Cardiac muscle cell (in vitro differentiated cells and primary cell): ENCODE results near the gene GPR39. TPM values are rescaled to one million over a fixed set of nuclear protein-coding genes. Genes with fewer than 3 reads are reported as not detected.

Source experiments
- DNase-seq, 2 donors: peaks; one replicate each; pipeline versions ENCODE4 v3.0.0 to v3.0.0-alpha.2; 2010 to 2017; ENCODE audit warnings: low read depth in 1 of 2, low spot score in 1 of 2
- H3K27ac ChIP-seq: fragments of 200-600 bp; sonication (generic); 2 replicates; pipeline ENCODE4 v1.5.1; 2016
- H3K27me3 ChIP-seq: fragments of 200-600 bp; sonication (generic); 2 replicates; pipeline ENCODE4 v1.6.0; 2016; ENCODE audit warnings: control low read depth
- H3K36me3 ChIP-seq: fragments of 200-600 bp; sonication (generic); 2 replicates; pipeline ENCODE4 v1.5.1; 2016; ENCODE audit warnings: control low read depth
- H3K4me1 ChIP-seq: fragments of 200-600 bp; sonication (generic); 2 replicates; pipeline ENCODE4 v1.8.1; 2017; ENCODE audit warnings: low read depth, mild to moderate bottlenecking, mixed run types
- H3K4me3 ChIP-seq: fragments of 200-600 bp; sonication (generic); 2 replicates; pipeline ENCODE4 v1.5.1; 2016; ENCODE audit warnings: mild to moderate bottlenecking
- H3K9me3 ChIP-seq: fragments of 200-600 bp; sonication (generic); 2 replicates; pipeline ENCODE4 v1.5.1; 2017; ENCODE audit warnings: low read depth, mild to moderate bottlenecking, control low read depth
- CTCF ChIP-seq: IDR thresholded peaks from 2 replicates; pipeline ENCODE4 v1.5.1; 2012; ENCODE audit warnings: low read depth, mild to moderate bottlenecking, low read length
- polyA plus RNA-seq: library from polyadenylated mRNA; unstranded; fragments of >200 nt; fragmentation: Nextera tagmentation; extraction: Ambion mirVana; gene quantifications from 2 replicates; pipeline ENCODE4 v1.2.1, GENCODE V29; 2016
- total RNA-seq: library from RNA; depleted of rRNA; stranded (reverse); fragments of >200 nt; gene quantifications from 2 replicates; pipeline ENCODE4 v1.2.3, GENCODE V29; 2016

Gene GPR39
- total RNA-seq, result 7.3 and 10.9 TPM in 2 replicates
- 4.0 and 7.7 TPM in 2 replicates for polyA plus RNA-seq

- no peaks in the 10 kb centered on the region for H3K4me1 ChIP-seq
- no peaks in the 10 kb centered on the region for H3K27me3 ChIP-seq
- no peak for DNase-seq
- H3K4me3 ChIP-seq, result peak within 1 kb of the TSS; percentile 48
- no peaks in the 10 kb centered on the region for H3K9me3 ChIP-seq
- H3K36me3 ChIP-seq, result no peaks in the 10 kb centered on the region
- peak; percentile 11 for TF ChIP-seq CTCF
- H3K27ac ChIP-seq, result peak within 1 kb of the TSS; percentile 87
Observed at GRCh38 chr2:132416723-132417395, at the start of gene GPR39. TSS of gene GPR39 (plus strand) at chr2:132416805.

GRCh38 chr2:132368191-132368590, 48.4 kb upstream of the GPR39 start:
- H3K9me3 ChIP-seq, result no peaks in the 10 kb centered on the region
- H3K4me3 ChIP-seq, result no peak overlapping the region
- TF ChIP-seq CTCF, result no peak
- no peak overlapping the region for H3K27ac ChIP-seq
- no peaks in the 10 kb centered on the region for H3K4me1 ChIP-seq
- no peaks in the 10 kb centered on the region for H3K36me3 ChIP-seq
- H3K27me3 ChIP-seq, result no peaks in the 10 kb centered on the region
- no peak for DNase-seq

- Histone ChIP-seq H3K4me3 (no peak overlapping the region), H3K27ac (no peak overlapping the region), H3K9me3 (no peaks in the 10 kb centered on the region), H3K4me1 (no peaks in the 10 kb centered on the region), H3K27me3 (no peaks in the 10 kb centered on the region), H3K36me3 (no peaks in the 10 kb centered on the region)
- no peak for DNase-seq
- no peak for TF ChIP-seq CTCF
Observed at GRCh38 chr2:132372276-132372675, 44.3 kb upstream of the GPR39 start.

GRCh38 chr2:132373391-132374135, 43.0 kb upstream of the GPR39 start:
- H3K27ac ChIP-seq, result no peak overlapping the region
- no peaks in the 10 kb centered on the region for H3K9me3 ChIP-seq
- no peaks in the 10 kb centered on the region for H3K27me3 ChIP-seq
- H3K36me3 ChIP-seq, result no peaks in the 10 kb centered on the region
- no peaks in the 10 kb centered on the region for H3K4me1 ChIP-seq
- no peak overlapping the region for H3K4me3 ChIP-seq
- no peak for TF ChIP-seq CTCF
- DNase-seq, result no peak

- Histone ChIP-seq H3K4me1 (no peaks in the 10 kb centered on the region), H3K4me3 (no peak overlapping the region), H3K27ac (no peak overlapping the region), H3K27me3 (no peaks in the 10 kb centered on the region), H3K9me3 (no peaks in the 10 kb centered on the region), H3K36me3 (no peaks in the 10 kb centered on the region)
- DNase-seq, result no peak
- TF ChIP-seq CTCF, result no peak
Observed at GRCh38 chr2:132374151-132374550, 42.5 kb upstream of the GPR39 start.
